GM23338 (cell line): ENCODE data around the gene NCKAP5. TPM values are rescaled to one million over a fixed set of nuclear protein-coding genes. Genes with fewer than 3 reads are reported as not detected.

Source experiments
- ATAC-seq: fragments of 200-7000 bp; cut with Tn5 transposase; 3 replicates; pipeline ENCODE4 v1.9.1; 2020
- DNase-seq: peaks from one replicate; pipeline ENCODE4 v3.0.0-alpha.2; 2015; ENCODE audit warnings: low spot score
- H2AFZ ChIP-seq: fragments of 200-600 bp; sonication (generic); 2 replicates; pipeline ENCODE4 v1.8.0; 2016; ENCODE audit warnings: antibody characterized with exemption, mild to moderate bottlenecking, moderate library complexity
- H3F3A ChIP-seq: fragments of 200-600 bp; sonication (generic); replicated peaks from 2 replicates; pipeline ENCODE4 v1.8.0; 2017; ENCODE audit warnings: antibody characterized with exemption, mixed run types, low read depth
- H3K27ac ChIP-seq: fragments of 200-600 bp; sonication (generic); 2 replicates; pipeline ENCODE4 v1.6.1; 2016; ENCODE audit warnings: low read depth
- H3K27me3 ChIP-seq: fragments of 200-600 bp; sonication (generic); 2 replicates; pipeline ENCODE4 v1.8.0; 2016; ENCODE audit warnings: mild to moderate bottlenecking, mixed run types, moderate library complexity; ENCODE audit not compliant: insufficient read depth
- H3K36me3 ChIP-seq: fragments of 200-600 bp; sonication (generic); 2 replicates; pipeline ENCODE4 v1.8.0; 2016; ENCODE audit warnings: mild to moderate bottlenecking; ENCODE audit not compliant: insufficient read depth
- H3K4me1 ChIP-seq: fragments of 200-600 bp; sonication (generic); 2 replicates; pipeline ENCODE4 v1.8.0; 2016; ENCODE audit warnings: mild to moderate bottlenecking, moderate library complexity; ENCODE audit not compliant: insufficient read depth
- H3K4me2 ChIP-seq: fragments of 200-600 bp; sonication (generic); 2 replicates; pipeline ENCODE4 v1.7.1; 2017; ENCODE audit warnings: mixed run types
- H3K4me3 ChIP-seq: fragments of 200-600 bp; sonication (generic); 2 replicates; pipeline ENCODE4 v1.6.1; 2016; ENCODE audit warnings: mixed run types
- H3K79me2 ChIP-seq: fragments of 200-600 bp; sonication (generic); replicated peaks from 2 replicates; pipeline ENCODE4 v1.8.0; 2017; ENCODE audit warnings: mild to moderate bottlenecking; ENCODE audit not compliant: insufficient read depth
- H3K9me2 ChIP-seq: fragments of 200-600 bp; sonication (generic); 2 replicates; pipeline ENCODE4 v1.8.0; 2017; ENCODE audit not compliant: insufficient read depth
- H4K20me1 ChIP-seq: fragments of 200-600 bp; sonication (generic); replicated peaks from 2 replicates; pipeline ENCODE4 v1.8.0; 2017; ENCODE audit warnings: mild to moderate bottlenecking; ENCODE audit not compliant: insufficient read depth
- H3K27ac Mint-ChIP-seq: 2 replicates; pipeline ENCODE4 v1.8.0; 2020; ENCODE audit warnings: inconsistent platforms, mild to moderate bottlenecking, moderate library complexity, mixed read lengths
- H3K27me3 Mint-ChIP-seq: 3 replicates; pipeline ENCODE4 v1.8.0; 2022; ENCODE audit warnings: low read depth, mild to moderate bottlenecking, moderate library complexity, mixed read lengths, inconsistent platforms; ENCODE audit not compliant: insufficient read depth, poor library complexity
- H3K36me3 Mint-ChIP-seq: 3 replicates; pipeline ENCODE4 v1.8.0; 2021; ENCODE audit warnings: low read depth, mild to moderate bottlenecking, inconsistent platforms, moderate library complexity, mixed read lengths
- H3K4me1 Mint-ChIP-seq: 3 replicates; pipeline ENCODE4 v1.8.0; 2020; ENCODE audit warnings: mild to moderate bottlenecking, inconsistent platforms, mixed read lengths
- H3K4me3 Mint-ChIP-seq: 3 replicates; pipeline ENCODE4 v1.8.0; 2021; ENCODE audit warnings: moderate library complexity, mild to moderate bottlenecking, inconsistent platforms, mixed read lengths
- H3K9me3 Mint-ChIP-seq: 3 replicates; pipeline ENCODE4 v1.8.0; 2020; ENCODE audit warnings: moderate library complexity, mild to moderate bottlenecking, inconsistent platforms, mixed read lengths
- EZH2 ChIP-seq: fragments of 200-600 bp; sonication (generic); IDR thresholded peaks from one replicate; pipeline ENCODE4 v1.8.0; 2017; ENCODE audit warnings: antibody characterized with exemption, mild to moderate bottlenecking, low read depth; ENCODE audit not compliant: unreplicated experiment
- EZH2phosphoT487 ChIP-seq: fragments of 200-600 bp; sonication (generic); IDR thresholded peaks from one replicate; pipeline ENCODE4 v1.8.1; 2018; ENCODE audit warnings: antibody characterized with exemption; ENCODE audit not compliant: unreplicated experiment
- JUNB ChIP-seq: IDR thresholded peaks from one replicate; pipeline ENCODE4 v1.6.1; 2016; ENCODE audit warnings: antibody characterized with exemption; ENCODE audit not compliant: unreplicated experiment
- NANOG ChIP-seq: IDR thresholded peaks from 2 replicates; pipeline ENCODE4 v1.6.1; 2016; ENCODE audit warnings: antibody characterized with exemption, borderline replicate concordance
- STAT1 ChIP-seq: IDR thresholded peaks from one replicate; pipeline ENCODE4 v1.6.1; 2016; ENCODE audit warnings: antibody characterized with exemption; ENCODE audit not compliant: unreplicated experiment
- ZNF114 ChIP-seq: fragments of 250-450 bp; sonication (Bioruptor Pico); IDR thresholded peaks from 2 replicates; pipeline ENCODE4 v1.5.0; 2020; ENCODE audit warnings: mild to moderate bottlenecking, moderate library complexity
- ZNF331 ChIP-seq: fragments of 250-450 bp; sonication (Bioruptor Pico); IDR thresholded peaks from 2 replicates; pipeline ENCODE4 v1.5.0; 2020; ENCODE audit warnings: low read depth, mild to moderate bottlenecking, moderate library complexity
- polyA plus RNA-seq: library from polyadenylated mRNA; unstranded; fragments of >200 nt; fragmentation: Nextera tagmentation; extraction: Ambion mirVana; gene quantifications from 2 replicates; pipeline ENCODE4 v1.2.1, GENCODE V29; 2016
- total RNA-seq: library from RNA; depleted of rRNA; stranded (reverse); fragments of >200 nt; shearing (Covaris generic); gene quantifications from 2 replicates; pipeline ENCODE4 v1.2.3, GENCODE V29; 2014
- TF ChIP-seq, protein P1 (sequence below), 2 experiments: fragments of 200-600 bp in 1 of 2; sonication (generic) in 1 of 2; conservative IDR thresholded peaks; 2 replicates each; pipeline versions ENCODE4 v1.5.1 to v1.6.1; 2016 to 2017; ENCODE audit warnings: antibody characterized with exemption in 2 of 2, low read depth in 2 of 2, mild to moderate bottlenecking in 2 of 2, moderate library complexity in 1 of 2
- TF ChIP-seq, protein P2 (sequence below): IDR thresholded peaks from 2 replicates; pipeline ENCODE4 v1.6.1; 2016; ENCODE audit warnings: antibody characterized with exemption

NCKAP5 gene
- total and polyA plus RNA-seq, 2 experiments from 2014 or later = 0.34 to 0.73 TPM

DNA sequence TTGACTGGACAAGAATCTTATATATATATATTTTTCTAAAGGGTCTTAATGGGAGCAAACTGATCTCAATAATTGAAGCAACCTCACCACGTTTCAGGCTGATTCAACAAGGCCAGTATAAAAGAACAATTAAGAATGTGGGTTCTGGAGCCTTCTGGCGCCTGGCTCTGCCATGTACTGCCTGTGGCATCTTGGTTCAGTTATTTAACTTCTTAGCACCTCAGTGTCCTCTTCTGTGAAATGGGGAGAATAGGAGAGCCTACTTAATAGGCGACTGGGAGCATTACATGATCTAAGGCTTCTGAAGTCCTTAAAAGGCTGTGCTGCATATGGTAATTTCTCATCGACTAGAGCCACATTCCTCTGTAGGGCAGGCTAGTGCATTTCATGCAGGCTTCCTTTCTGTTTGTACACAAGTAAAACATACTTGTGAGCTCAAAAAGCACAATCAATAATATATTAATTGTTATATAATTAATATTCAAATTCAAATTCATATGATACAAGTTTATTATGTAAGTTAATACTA, 779.9 kb downstream of the NCKAP5 start:
- no peak overlapping the region for H3K4me3 Mint-ChIP-seq
- H3K4me2 ChIP-seq = no peak overlapping the region
- H3K36me3 ChIP-seq = no peaks in the 10 kb centered on the region
- H3K36me3 Mint-ChIP-seq = no peaks in the 10 kb centered on the region
- H3K4me1 Mint-ChIP-seq = no peaks in the 10 kb centered on the region
- TF ChIP-seq, protein P1, sequence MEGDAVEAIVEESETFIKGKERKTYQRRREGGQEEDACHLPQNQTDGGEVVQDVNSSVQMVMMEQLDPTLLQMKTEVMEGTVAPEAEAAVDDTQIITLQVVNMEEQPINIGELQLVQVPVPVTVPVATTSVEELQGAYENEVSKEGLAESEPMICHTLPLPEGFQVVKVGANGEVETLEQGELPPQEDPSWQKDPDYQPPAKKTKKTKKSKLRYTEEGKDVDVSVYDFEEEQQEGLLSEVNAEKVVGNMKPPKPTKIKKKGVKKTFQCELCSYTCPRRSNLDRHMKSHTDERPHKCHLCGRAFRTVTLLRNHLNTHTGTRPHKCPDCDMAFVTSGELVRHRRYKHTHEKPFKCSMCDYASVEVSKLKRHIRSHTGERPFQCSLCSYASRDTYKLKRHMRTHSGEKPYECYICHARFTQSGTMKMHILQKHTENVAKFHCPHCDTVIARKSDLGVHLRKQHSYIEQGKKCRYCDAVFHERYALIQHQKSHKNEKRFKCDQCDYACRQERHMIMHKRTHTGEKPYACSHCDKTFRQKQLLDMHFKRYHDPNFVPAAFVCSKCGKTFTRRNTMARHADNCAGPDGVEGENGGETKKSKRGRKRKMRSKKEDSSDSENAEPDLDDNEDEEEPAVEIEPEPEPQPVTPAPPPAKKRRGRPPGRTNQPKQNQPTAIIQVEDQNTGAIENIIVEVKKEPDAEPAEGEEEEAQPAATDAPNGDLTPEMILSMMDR (conservative IDR thresholded peaks at IDR 0.05; ENCODE audit: low read depth in 2 of 2) = no peak
- TF ChIP-seq EZH2phosphoT487 (no peak), STAT1 (no peak), JUNB (no peak), ZNF114 (no peak), NANOG (no peak)
- TF ChIP-seq, protein P2, sequence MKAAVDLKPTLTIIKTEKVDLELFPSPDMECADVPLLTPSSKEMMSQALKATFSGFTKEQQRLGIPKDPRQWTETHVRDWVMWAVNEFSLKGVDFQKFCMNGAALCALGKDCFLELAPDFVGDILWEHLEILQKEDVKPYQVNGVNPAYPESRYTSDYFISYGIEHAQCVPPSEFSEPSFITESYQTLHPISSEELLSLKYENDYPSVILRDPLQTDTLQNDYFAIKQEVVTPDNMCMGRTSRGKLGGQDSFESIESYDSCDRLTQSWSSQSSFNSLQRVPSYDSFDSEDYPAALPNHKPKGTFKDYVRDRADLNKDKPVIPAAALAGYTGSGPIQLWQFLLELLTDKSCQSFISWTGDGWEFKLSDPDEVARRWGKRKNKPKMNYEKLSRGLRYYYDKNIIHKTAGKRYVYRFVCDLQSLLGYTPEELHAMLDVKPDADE = no peak
- no peak overlapping the region for H2AFZ ChIP-seq
- peaks cover 5% of the 10 kb centered on the region for H3K27me3 Mint-ChIP-seq
- H3F3A ChIP-seq = no peaks in the 10 kb centered on the region
- H3K4me3 ChIP-seq = no peak overlapping the region
- no peaks in the 10 kb centered on the region for H3K79me2 ChIP-seq
- H3K9me3 Mint-ChIP-seq = no peaks in the 10 kb centered on the region
- ATAC-seq (peak; percentile 59), DNase-seq (peak; percentile 31)
- H3K27ac ChIP-seq = no peak overlapping the region
- no peaks in the 10 kb centered on the region for H3K9me2 ChIP-seq
- no peak overlapping the region for H3K27ac Mint-ChIP-seq
- H3K4me1 ChIP-seq = no peaks in the 10 kb centered on the region
- no peaks in the 10 kb centered on the region for H4K20me1 ChIP-seq
- no peaks in the 10 kb centered on the region for H3K27me3 ChIP-seq

DNA sequence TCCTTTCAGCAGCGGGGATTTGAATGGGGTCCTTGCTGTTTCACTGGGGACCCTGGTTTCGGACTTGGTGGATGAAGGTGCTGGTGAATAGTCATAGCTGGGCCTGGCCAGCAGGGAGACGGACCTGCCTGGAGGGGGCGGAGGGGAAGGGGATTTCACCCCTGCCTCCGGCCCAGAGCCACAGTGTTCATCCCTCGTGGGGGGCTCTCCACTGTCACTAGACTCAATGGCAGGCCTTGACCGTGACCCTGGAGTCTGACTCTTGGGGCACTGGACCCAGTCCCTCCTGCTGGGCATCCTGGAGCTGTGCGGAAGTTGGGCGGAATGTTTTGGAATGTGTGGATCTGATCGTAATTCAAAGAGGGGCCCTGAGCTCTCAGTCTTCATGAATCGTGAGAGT, 784.4 kb downstream of the NCKAP5 start:
- no peaks in the 10 kb centered on the region for H3F3A ChIP-seq
- ATAC-seq (no peak), DNase-seq (no peak)
- peaks cover 7% of the 10 kb centered on the region for H3K27me3 Mint-ChIP-seq
- H3K27me3 ChIP-seq = no peaks in the 10 kb centered on the region
- peaks cover 3% of the 10 kb centered on the region; the same call in 1 of the 3 replicates for H3K4me1 Mint-ChIP-seq
- H2AFZ ChIP-seq = no peak overlapping the region
- H4K20me1 ChIP-seq = no peaks in the 10 kb centered on the region
- no peak overlapping the region for H3K4me3 Mint-ChIP-seq
- H3K36me3 ChIP-seq = no peaks in the 10 kb centered on the region
- H3K9me2 ChIP-seq = no peaks in the 10 kb centered on the region
- H3K9me3 Mint-ChIP-seq = no peaks in the 10 kb centered on the region; the same call in 2 of the 3 replicates
- no peaks in the 10 kb centered on the region for H3K36me3 Mint-ChIP-seq
- H3K27ac Mint-ChIP-seq = no peak overlapping the region
- no peaks in the 10 kb centered on the region for H3K79me2 ChIP-seq
- H3K4me3 ChIP-seq = no peak overlapping the region
- H3K27ac ChIP-seq = no peak overlapping the region
- peaks cover 2% of the 10 kb centered on the region; the same call in 1 of the 2 replicates for H3K4me1 ChIP-seq
- H3K4me2 ChIP-seq = no peak overlapping the region
- TF ChIP-seq JUNB (no peak), ZNF331 (CRISPR knock-in tag) (no peak), EZH2 (no peak), ZNF114 (no peak)
- TF ChIP-seq, protein P1 (conservative IDR thresholded peaks at IDR 0.05; ENCODE audit: low read depth in 2 of 2) = no peak
